Activated CD4-positive, alpha-beta T cell treated with anti-CD3 and anti-CD28 coated beads for 48 hours (primary cell): ENCODE results near the gene MORF4L2.

ENCODE experiments used
- DNase-seq: peaks from one replicate; pipeline ENCODE4 v3.0.0-alpha.2; 2020

Gene MORF4L2, protein sequence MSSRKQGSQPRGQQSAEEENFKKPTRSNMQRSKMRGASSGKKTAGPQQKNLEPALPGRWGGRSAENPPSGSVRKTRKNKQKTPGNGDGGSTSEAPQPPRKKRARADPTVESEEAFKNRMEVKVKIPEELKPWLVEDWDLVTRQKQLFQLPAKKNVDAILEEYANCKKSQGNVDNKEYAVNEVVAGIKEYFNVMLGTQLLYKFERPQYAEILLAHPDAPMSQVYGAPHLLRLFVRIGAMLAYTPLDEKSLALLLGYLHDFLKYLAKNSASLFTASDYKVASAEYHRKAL

DNA sequence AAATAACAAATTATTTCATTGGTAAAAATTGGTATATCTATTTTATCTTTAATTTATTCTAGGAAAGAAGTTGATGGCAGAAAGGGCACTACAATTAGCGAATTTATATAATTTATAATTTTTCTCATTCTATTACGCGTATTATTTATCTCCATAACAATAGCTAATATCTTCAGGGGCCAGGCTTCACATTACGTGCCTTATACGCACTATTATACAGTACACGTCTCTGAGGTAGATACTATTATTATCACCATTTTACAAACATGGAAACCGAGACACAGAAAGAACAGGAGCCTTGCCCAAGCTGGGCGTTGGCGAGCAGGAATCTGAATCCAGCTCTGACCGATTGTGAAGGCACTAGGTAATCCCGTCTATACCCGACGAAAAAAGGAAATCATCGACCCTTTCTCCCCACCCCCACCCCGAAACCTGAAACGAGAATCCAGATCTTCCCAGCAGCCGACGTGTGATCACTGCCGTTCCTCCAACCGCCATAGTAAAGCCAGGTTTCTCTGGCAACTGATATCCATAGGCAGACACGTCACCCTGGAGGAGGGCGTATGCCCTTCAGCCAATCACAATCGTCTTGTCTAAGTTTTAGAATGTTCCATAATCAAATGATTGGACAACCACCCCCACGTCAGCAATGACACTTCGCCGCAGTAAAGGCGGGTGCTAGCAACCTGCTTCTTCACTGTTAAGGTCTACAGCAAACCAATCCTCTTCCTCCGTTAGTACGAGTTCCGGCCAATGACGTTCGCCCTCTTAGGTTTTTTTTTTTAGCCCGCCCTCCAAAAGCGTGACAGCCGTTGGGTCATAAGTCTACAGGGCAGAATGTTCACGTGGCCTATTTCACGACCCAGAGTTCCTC, at the start of gene MORF4L2:
Gene MORF4L2, minus strand, starts transcription at position 501 of the 874 bp plus-strand sequence. CDS start 9,672 bp downstream, outside the sequence.
- DNase-seq = peak; percentile 89

DNA sequence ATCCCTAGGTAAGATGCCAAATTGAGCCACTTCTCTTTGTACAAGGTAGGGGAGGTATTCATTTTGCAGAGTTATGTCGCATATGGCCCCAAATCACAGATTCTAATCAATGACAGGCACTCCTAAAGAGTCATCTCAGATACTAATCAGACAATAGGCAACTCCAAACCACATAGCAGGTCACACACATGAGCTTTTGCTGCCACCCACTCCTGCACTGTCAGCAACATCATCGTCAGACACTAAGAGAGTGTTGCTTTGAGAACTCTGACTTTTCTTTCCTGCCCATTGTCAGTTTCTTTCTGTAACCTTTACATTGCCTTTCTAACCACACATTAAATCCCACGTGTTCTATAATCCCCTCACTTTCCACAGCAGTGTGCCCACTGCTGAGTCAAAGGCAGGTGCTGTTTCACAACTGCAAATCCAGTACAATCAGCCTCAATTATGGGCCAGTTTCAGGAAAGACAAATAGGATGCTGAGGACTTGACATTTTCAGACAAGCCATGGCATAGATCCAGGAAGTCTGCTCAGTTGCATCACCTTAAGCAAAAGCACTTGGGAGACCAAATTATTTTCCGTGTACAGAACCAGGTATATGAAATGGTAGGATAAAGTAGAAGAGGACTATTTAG, 47.7 kb upstream of the MORF4L2 start:
- DNase-seq = peak; percentile 29

DNA sequence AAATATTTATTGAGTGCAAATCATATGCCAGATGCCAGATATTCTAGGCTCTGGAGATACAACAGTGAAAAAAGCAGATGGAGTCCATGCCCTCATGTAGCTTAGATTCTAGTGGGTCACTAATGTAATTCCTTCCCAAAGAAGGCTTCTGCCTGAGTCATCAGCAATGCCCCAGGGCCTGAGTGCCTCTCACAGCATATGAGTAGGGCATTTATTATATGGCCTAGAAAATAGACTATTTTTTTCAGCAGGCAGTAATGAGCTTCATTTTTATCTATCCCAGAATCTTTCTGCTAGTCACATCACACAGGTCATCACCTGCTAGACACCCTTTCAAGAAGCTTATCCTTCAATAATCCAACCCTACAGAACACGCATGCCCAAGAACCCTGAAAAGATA, 46.5 kb upstream of the MORF4L2 start:
- DNase-seq = no peak

DNA sequence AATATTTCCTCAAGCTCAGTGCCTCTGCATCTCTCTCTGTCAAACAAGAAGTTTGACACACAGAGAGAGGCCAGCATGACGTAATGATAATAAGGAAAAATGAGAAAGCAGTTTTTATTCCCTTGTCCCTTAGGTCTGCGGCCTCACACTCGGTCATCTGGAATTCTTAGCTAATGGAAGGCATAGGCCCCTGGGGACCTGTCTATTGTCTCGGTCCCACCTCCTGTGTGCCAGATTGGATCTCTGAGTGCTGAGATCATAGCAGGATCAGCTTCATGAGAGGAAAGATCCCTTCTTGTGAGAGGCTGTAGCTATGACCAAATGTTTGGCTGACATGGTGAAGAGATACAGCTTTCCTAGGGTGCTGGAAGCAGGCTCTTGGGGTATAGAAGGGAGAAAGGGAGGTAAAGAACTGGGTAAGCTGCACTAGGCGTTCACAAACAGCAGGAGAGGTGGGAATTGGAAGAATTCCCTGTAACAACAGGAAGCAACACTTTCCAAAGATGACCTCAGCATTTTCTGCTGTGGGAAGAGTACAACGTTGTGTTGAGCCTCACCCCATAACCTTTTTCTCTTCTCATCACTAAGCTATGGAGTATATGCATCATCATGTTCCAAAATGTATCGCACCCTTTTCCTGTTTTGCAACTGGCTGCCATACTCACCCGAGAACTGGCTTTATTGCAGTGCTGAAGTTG, 44.4 kb upstream of the MORF4L2 start:
- DNase-seq = no peak

DNA sequence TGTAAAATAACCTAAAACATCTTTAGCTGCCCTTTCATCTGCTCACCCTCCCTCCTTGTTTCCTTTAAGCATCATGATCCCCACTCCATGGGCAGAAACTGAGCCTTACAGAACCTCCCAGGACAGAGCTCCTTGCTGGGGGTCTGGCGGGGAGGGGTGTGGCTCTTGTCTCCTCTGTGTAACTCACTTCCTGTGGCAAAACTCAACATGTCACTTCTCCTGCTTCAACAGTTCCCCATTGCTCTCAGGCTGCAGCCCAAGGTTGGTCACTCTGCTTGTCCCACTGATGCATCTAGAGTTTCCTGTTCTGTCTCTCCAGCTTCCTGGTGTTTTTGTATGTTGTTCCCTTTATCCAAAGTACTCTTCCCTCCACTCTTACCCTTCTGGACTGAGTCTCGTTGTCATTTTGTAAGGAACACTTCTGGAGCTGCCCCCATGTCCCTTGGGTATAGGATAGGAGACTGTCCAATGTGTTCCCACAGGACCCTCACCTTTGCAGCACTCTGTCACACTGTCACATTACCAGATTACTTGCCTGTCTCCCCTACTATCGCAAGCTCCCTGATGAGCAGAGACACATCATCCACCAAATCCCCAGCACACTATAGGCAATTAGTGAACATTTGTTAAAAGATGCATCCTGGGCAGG, 43.8 kb upstream of the MORF4L2 start:
- no peak for DNase-seq

DNA sequence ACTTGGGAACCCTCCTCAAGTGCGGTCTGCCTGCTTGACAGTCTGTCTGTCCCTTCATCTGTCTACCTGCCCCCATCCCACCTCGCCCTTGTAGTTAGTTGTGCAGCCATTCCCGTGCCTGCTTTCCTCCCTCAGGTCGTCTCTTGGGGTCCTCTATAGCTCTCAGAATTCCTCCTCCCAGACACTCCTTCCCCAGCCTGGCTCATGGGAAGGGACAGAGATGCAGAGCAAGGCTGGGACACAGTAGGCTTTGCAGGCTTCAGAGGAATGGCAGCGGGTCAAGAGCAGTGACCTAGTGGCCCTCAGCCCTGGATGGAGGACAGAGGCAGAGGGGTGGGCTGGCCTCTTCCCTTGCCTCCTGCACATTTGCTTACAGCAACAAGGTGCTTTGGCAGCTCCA, 42.5 kb upstream of the MORF4L2 start:
- no peak for DNase-seq

DNA sequence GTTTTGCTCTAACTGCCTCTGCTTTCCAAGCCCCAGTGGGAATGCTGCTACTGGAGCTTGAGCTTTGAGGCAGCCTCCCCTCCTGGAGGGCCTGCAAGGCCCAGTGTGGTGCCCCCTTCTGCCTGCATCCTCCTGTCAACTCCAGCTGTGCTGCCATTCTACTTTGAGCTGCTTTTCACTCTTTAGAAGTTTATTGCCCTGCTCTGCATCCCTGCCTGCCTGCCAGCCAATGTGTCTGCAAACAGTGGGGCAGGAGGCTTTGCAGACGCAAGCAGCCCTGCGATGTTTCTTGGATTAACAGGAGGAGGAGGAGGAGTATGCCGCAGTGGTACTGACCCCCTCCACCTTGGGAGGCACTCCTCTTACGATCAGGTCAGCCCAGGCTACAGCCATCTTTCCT, 40.6 kb upstream of the MORF4L2 start:
- no peak for DNase-seq

DNA sequence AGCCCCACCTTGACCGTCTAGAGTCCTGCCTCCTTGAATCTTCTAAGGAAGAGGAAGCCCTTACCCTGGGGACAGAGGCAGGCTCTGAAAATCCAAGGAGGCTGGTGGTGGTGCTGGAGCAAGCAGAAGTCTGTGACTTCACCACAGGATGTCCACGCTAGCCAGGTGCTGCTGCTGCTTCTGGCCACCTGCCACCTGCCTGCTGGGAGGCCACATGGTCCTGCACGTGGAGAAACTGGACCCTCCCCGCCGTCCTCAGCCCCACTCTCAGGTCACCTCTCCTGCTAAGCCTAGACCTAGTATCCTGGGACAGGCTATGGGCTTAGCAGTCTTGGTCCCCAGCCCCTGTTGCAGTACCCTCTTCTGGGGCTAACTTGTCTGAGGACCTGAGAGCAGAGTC, 40.0 kb upstream of the MORF4L2 start:
- no peak for DNase-seq

DNA sequence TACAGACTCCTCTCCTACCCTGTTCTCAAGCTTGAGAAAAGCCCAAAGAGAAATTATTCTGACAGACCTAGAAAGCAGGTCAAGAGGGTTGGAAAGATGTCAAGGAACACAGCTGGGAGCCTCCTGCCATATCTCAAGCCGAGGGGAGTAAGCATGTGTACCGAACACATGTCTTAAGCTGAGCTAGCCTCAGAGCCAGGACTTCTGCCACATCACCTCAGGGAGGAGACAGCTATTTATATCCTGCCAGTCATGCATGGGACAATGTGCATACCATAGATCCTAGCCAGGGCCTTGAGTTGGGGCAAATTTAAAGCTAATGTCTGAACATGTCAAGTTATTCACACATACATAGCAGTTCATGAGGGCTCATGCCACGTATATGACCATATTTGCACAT, 36.0 kb upstream of the MORF4L2 start:
- DNase-seq = no peak

DNA sequence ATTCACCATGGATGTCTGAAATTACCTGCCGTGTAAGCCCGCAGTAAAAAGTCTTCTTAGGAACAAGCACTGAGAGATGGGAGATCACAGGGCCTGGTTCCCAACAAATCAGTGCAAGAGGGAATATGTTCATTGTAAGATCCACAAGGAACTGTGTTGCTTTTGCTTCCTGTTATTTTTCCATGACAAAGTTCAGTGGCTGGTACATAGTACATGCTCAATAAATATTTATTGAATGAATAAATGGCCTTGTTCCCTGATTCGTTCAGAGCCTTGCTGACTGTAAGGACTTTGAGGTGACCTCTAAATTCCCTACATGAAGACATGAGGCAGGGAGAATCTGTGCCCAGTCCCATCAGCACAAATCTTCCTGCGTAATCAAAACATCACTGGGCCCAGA, 31.6 kb upstream of the MORF4L2 start:
- DNase-seq = no peak

DNA sequence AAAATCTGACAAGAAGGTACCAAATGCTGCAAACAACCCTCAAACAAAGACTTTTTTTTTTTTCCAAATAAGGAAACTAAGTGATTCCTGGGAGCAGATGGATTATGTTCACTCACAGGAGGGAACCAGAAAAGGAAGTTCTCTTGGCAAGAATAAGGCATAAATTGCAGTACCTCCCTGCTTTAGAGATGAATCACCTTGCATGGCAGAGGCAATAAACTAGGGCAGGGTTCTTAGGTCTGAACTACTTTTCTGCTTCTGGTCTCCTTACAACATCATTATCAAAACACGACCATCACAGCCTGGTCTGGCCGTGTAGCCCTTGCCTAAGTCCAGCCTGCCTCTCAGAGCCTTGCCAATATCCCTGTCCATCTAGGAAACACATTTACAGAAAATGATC, 30.5 kb upstream of the MORF4L2 start:
- DNase-seq = no peak

DNA sequence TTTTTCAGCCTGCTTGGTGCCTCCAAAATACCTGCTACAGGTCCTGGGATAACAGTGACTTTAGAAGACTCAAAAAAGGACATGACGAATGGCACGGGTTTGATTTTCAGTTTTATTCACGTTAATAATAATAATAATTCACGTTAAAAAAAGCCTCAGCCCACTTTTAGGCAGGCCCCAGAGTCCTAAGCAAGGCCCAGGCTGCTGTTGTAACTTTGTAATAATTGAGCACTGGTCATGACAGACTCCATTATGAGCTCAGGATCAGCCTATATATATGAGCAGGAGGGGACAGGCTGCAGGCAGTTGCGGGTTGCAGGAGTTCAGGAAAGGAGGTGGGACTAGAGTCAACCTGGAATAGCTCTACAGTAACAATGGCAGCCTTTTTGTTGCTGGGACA, 24.1 kb upstream of the MORF4L2 start, which contains the start of gene TMEM31:
Gene TMEM31, plus strand, starts transcription at position 301 of the 400 bp plus-strand sequence. CDS start 1,350 bp downstream, outside the sequence.
- DNase-seq = no peak

DNA sequence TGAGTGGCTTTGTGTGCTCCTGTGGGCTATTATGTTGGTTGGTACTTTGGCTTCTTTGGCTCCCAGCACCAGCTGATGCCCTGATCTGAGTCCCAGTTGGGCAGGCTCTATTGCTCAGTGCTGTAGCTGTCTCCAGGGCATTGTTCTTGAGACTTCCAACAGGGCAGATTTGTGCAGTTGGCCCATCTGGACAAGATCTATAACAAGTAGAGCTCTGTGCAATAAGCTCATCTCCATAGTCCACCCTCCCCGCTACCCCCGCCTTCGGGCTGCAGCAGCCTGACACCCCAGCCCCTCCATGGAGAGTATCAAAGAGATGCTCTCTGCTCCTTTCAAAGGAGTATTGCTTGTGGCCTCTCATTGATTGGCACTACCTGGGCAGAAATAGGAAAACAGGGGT, 18.4 kb upstream of the MORF4L2 start:
- no peak for DNase-seq

DNA sequence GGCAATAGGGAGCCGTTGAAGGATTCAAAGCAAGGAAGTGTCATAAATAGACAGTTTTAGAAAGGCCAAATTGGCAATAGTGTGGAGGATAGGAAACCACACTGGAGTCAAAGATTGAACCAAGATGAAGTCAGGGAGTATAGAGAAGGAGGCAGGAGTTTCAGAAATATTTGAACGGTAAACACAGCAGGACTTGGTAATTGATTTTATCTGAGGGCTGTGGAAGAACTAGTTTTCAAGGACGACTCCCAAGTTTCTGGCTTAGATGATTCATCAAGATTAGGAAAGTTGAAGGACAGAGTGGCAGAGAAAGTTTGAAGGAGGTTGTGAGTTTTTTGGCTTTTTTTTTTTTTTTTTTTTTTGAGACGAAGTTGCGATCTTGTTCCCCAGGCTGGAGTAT, 12.7 kb upstream of the MORF4L2 start:
- no peak for DNase-seq

DNA sequence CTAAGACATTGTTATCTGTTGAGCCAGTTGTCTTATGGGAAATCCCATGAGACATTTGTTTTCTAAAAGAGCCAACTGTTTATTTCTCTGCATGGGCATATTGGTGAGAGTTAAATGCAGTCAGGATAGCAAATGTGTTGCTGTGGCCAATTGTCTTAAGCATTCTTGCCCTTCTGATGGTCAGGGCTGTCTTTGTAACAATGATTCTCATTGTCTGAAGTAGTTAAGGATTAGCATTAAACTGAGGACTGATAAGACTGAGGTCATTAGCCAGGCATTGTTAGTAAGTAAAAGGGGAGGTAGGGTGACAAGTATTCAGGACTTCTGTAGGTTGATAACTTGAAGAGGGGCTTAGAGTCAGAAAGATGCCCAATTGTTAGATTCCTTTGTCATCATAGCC, 11.2 kb upstream of the MORF4L2 start:
- no peak for DNase-seq

DNA sequence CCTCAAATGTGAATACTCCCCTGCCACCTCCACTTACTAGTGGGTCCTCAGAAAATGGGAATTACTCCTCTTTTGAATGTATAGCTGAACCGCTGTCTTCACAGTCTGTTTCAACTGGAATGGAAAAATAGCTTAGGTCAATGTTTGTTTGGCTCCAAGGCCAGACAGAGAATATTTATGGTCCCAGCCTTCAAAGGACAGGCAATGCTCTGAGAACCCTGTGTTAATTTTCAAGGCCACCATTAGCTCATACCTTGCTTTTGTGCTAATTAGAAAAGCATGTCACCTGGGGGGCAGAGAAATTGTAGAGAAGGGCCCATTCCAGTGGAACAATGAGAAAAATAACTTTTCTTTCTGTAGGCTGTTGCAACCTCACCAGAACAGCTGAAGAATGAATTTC, 4.6 kb upstream of the MORF4L2 start:
- no peak for DNase-seq

DNA sequence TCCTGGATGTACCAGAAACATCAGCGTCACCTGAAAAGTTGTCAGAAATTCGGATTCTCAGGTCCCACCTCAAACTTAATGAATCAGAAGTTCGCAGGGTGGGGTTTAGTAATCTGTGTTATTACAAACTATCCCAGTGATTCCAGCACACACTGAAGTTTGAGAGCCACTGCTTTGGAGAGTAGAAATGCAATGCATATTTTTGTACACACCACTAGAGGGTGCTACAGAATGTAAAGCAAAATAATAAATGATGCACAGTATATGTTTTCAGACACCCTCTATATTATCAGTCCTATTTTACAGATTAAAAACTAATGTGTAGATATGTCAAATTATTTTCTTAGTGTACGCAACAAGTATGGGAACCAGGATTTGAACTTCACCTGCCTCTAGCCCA, 2.4 kb upstream of the MORF4L2 start:
- no peak for DNase-seq

DNA sequence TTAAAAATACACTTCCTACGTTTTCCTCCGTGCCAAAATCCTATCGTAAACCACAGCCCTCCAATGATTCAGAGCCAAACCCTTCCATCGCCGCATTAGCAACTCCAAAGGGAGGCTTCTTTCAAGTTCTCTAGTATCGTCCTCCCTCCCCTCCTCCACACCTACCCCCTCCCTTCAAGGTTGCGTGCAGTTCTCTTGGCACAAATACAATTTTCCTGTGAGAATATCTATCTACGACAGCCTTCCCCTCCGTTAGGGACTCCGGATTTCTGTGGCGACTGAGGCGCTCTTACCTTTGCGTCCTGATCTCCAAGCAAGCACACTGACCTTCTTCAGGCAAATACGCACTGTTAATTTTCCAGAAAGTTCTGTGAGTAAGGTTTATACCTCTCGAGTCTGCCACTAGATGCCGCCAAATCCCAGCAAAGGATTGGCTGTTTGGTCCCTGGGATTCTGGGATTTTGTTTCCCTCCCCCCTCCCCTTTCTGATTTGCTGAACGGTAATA, 1.2 kb upstream of the MORF4L2 start:
- DNase-seq = peak; percentile 62

DNA sequence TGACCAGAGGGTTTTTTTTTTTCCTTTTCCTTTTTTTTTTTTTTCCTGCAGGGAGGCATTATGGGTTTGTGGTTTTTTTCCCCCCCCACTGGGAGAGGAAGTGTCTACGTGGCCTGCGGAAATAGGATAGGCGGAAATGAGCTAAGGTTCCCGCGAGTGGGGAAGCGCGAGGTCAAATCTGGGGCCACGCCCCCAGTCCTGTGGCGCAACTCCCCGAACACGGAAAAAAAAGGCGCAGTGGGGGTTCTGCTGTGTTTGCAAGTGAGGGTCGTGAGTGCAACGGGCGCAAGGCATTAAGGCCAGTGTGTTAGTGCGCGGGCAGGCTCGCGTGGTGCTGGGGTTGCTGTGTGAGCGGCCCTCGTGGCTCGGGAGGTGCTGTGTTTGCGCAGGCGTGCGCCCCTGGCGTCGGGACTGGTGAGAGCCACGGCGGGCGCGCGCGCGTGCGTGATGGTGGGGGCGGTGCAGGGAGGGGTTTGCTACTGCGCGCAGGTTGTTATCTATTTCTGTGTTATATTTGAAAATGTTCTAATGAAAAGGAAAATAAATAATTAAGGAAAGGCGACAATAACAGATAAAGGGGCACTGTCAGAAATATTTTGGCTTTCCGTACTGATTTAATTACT, 685 bp upstream of the MORF4L2 start:
- DNase-seq = peak; percentile 88

DNA sequence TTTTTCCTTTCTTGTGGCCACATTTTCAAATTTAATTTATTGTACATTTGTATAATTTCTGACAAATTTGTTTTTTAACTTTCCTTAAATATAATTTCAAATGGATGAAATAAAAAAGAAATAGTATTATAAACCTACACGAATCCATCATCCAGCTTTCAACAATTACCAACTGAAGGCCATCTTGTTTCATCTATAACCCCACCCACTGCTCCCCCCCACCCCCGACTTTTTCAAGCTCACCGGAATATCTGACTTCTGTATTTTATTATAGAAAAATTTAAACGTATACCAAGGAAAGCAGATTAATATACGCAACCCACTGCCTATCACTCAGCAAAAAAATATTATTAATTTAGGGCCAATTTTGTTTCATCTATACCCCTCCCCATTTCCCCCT, 1.1 kb downstream of the MORF4L2 start:
- DNase-seq = peak; percentile 3

DNA sequence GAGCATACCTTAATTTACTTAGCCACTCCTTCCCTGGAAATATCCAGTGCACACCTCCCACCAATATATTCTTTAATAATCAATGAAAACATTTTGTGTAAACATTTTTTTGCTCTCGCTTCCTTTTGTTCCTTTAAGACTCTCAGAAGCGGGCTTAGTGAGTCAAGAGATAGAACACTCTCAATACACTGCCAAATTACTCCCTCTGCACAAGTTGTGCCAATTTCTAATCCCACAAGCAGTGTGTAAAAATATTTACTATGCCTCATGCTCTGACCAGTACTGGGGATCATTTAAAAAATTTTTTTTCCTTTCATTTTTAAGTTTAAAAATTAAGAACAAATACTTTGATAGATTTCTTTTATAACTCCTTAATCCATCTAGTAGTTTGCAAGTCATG, 5.1 kb downstream of the MORF4L2 start:
- no peak for DNase-seq
